Measurements from ENCODE around the gene FAM117A.

- TF ChIP-seq POLR2A (IDR thresholded peaks at IDR 0.05; ENCODE audit: low read depth, low read length): no peak
- TF ChIP-seq TAF1 (IDR thresholded peaks at IDR 0.05; ENCODE audit: borderline replicate concordance, low read depth, low read length): no peak
- TF ChIP-seq POLR2AphosphoS5 (IDR thresholded peaks at IDR 0.05; ENCODE audit: low read depth, low read length): no peak
Observed at GRCh38 chr17:49760296-49760695, 3.6 kb downstream of the FAM117A start.

Measured in GM12892 (cell line).